Cardiac muscle cell (in vitro differentiated cells and primary cell): ENCODE results near the gene SULF2. TPM values are rescaled to one million over a fixed set of nuclear protein-coding genes. Genes with fewer than 3 reads are reported as not detected.

Experiments used
- DNase-seq, 2 donors: peaks; one replicate each; pipeline versions ENCODE4 v3.0.0 to v3.0.0-alpha.2; 2010 to 2017; ENCODE audit warnings: low read depth in 1 of 2, low spot score in 1 of 2
- H3K27ac ChIP-seq: fragments of 200-600 bp; sonication (generic); 2 replicates; pipeline ENCODE4 v1.5.1; 2016
- H3K27me3 ChIP-seq: fragments of 200-600 bp; sonication (generic); 2 replicates; pipeline ENCODE4 v1.6.0; 2016; ENCODE audit warnings: control low read depth
- H3K36me3 ChIP-seq: fragments of 200-600 bp; sonication (generic); 2 replicates; pipeline ENCODE4 v1.5.1; 2016; ENCODE audit warnings: control low read depth
- H3K4me1 ChIP-seq: fragments of 200-600 bp; sonication (generic); 2 replicates; pipeline ENCODE4 v1.8.1; 2017; ENCODE audit warnings: low read depth, mild to moderate bottlenecking, mixed run types
- H3K4me3 ChIP-seq: fragments of 200-600 bp; sonication (generic); 2 replicates; pipeline ENCODE4 v1.5.1; 2016; ENCODE audit warnings: mild to moderate bottlenecking
- H3K9me3 ChIP-seq: fragments of 200-600 bp; sonication (generic); 2 replicates; pipeline ENCODE4 v1.5.1; 2017; ENCODE audit warnings: low read depth, mild to moderate bottlenecking, control low read depth
- CTCF ChIP-seq: IDR thresholded peaks from 2 replicates; pipeline ENCODE4 v1.5.1; 2012; ENCODE audit warnings: low read depth, mild to moderate bottlenecking, low read length
- polyA plus RNA-seq: library from polyadenylated mRNA; unstranded; fragments of >200 nt; fragmentation: Nextera tagmentation; extraction: Ambion mirVana; gene quantifications from 2 replicates; pipeline ENCODE4 v1.2.1, GENCODE V29; 2016
- total RNA-seq: library from RNA; depleted of rRNA; stranded (reverse); fragments of >200 nt; gene quantifications from 2 replicates; pipeline ENCODE4 v1.2.3, GENCODE V29; 2016

Gene SULF2
- total and polyA plus RNA-seq, 2 experiments from 2014 or later, result 4.2 to 9.6 TPM

- no peak overlapping the region for H3K4me3 ChIP-seq
- no peaks in the 10 kb centered on the region for H3K27me3 ChIP-seq
- no peak for DNase-seq
- H3K27ac ChIP-seq, result no peak overlapping the region
- no peaks in the 10 kb centered on the region for H3K4me1 ChIP-seq
- no peak for TF ChIP-seq CTCF
- H3K36me3 ChIP-seq, result peaks cover 35% of the 10 kb centered on the region
- no peaks in the 10 kb centered on the region for H3K9me3 ChIP-seq
Observed at GRCh38 chr20:47635256-47635655, 150.0 kb downstream of the SULF2 start.

DNA sequence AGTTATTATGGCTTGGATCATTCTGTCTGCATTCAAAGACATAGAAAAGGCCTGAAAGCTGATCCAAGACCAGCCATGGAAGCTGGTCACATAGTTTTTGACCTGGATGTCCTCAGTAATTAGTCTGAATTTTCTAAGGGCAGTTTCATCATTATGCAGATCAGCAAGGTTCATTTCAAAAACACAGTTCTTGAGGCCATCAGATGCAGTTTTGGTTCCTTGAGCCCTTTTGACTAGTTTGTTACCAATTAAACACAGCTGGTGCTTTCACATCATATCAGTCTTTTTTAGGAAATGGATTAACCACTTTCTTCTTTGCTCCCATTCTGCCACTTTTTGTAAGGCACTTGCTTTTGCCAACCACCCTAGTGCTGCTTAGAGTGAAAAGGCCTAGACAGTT lies 154.2 kb downstream of the SULF2 start:
- no peaks in the 10 kb centered on the region for H3K4me1 ChIP-seq
- H3K9me3 ChIP-seq, result no peaks in the 10 kb centered on the region
- no peaks in the 10 kb centered on the region for H3K27me3 ChIP-seq
- H3K27ac ChIP-seq, result no peak overlapping the region
- no peak for DNase-seq
- peaks cover 25% of the 10 kb centered on the region for H3K36me3 ChIP-seq
- no peak overlapping the region for H3K4me3 ChIP-seq
- TF ChIP-seq CTCF, result no peak

DNA sequence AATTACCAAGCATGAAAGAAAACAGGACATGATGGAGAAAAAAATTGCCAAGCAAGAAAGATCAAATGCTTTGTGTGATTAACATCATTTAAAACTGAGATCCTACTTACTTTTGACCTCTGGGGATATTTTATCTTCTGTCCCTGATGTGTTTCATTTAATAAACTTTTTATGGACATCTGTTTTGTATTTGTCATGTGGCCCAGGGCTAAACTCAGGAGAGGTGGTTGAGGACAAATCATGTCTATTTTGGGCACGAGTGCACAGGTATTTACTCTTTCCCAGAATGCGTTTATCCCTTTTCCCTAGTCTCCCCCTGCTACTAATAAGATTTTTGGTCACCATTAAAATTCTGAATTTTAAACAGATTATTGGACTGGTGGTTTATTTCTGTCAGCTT lies 155.4 kb downstream of the SULF2 start:
- TF ChIP-seq CTCF, result no peak

DNA sequence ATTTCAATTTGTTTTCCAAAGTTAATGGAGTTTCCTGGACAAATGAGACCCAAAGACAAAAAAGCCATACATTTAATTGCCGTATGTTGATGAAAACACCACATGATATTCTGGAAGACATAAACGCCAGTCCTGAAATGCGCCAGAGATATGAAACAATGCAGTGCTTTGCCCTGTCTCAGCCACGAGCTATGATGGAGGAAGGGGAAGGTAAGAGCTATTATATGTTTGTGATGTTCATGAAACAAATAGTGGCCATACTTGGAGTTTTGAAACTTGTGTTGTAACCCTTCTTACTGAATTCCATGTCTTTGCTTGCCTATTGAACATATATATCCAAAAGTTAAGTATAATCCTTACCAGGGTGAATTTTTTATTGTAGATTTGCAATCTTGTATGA lies 157.7 kb downstream of the SULF2 start:
- Histone ChIP-seq H3K27ac (no peak overlapping the region), H3K27me3 (no peaks in the 10 kb centered on the region), H3K4me1 (no peaks in the 10 kb centered on the region), H3K36me3 (peaks cover 23% of the 10 kb centered on the region), H3K9me3 (no peaks in the 10 kb centered on the region), H3K4me3 (no peak overlapping the region)
- DNase-seq, result no peak
- no peak for TF ChIP-seq CTCF

More for the DNA sequence above, 155.4 kb downstream of the SULF2 start:
- no peak overlapping the region for H3K4me3 ChIP-seq
- DNase-seq, result no peak
- no peaks in the 10 kb centered on the region for H3K4me1 ChIP-seq
- H3K27me3 ChIP-seq, result no peaks in the 10 kb centered on the region
- H3K36me3 ChIP-seq, result peaks cover 23% of the 10 kb centered on the region
- H3K9me3 ChIP-seq, result no peaks in the 10 kb centered on the region
- H3K27ac ChIP-seq, result no peak overlapping the region

DNA sequence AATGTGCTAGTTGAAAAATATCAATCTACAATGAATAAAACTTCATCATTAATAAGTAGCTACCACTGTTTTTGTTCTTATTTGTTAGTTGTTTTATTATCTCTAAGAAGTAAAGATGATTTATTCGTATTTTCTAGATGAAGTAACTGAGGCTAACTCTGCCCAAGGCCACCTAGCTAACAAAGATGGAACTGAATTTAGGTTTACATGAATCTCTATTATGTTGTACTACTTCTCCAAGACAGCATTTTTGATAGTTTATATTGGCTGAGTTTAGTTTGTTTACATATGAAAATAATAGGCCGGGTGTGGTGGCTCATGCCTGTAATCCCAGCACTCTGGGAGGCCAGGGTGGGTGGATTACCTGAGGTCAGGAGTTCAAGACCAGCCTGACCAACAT lies 162.1 kb downstream of the SULF2 start:
- no peak for DNase-seq
- Histone ChIP-seq H3K27ac (no peak overlapping the region), H3K36me3 (peaks cover 17% of the 10 kb centered on the region), H3K27me3 (no peaks in the 10 kb centered on the region), H3K4me3 (no peak overlapping the region), H3K9me3 (no peaks in the 10 kb centered on the region), H3K4me1 (no peaks in the 10 kb centered on the region)
- TF ChIP-seq CTCF, result no peak
